Measurements from ENCODE around the gene ITGAD.

The ITGAD gene

GRCh38 chr16:31475946-31476302, 82.8 kb downstream of the ITGAD start:
- no peak for DNase-seq (ENCODE audit: low read depth in 3 of 3)
